ENCODE results near the gene GAD1.

Gene GAD1

GRCh38 chr2:170816504-170817092 lies at the start of gene GAD1:
GAD1 (plus strand) TSS chr2:170816887; CDS start chr2:170818592, 1,705 bp downstream.
- peak; percentile 70 to 79 for DNase-seq (ENCODE audit: low read depth in 1 of 2, low spot score in 1 of 2)
- TF ChIP-seq JUND (IDR thresholded peaks at IDR 0.05; ENCODE audit: low read depth): no peak
- in situ Hi-C loops (cut with HindIII; ENCODE audit: low pct_unique_long_range_greater_than_20kb, low sequenced_read_pairs): no loop called here

DNA sequence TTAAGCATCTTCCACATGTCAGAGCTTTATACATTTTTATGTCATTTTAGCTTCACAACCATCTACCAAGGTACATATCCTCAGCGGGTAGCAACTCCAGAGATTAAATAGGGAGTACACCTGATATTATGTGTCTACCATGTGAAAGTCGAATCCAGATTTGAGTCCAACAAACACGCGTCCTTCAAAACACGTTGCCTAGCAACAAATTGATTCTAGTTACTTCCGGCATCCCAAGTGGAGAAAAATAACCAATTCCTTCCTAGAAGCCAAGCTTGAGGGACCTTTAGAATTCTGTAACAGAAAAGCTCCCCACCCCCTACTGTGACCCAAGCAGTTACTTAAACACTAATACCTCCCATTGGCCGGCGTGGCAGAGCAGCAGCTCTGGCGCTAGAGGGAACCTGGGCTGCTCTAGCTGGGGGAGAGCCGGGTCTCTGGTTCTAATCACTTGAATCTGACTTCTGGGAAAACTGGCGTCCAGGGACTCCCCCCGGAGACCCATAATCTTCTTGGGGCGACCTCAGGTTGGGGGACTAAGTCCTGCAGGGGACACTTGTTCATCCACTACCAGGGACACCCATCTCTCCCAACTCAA lies 46.6 kb upstream of the GAD1 start, which contains the start of gene ERICH2:
Gene ERICH2, plus strand, starts transcription at position 371 of the 598 bp plus-strand sequence. CDS start 304 bp downstream, outside the sequence.
- TF ChIP-seq JUND (IDR thresholded peaks at IDR 0.05; ENCODE audit: low read depth): no peak
- DNase-seq (ENCODE audit: low read depth in 1 of 2, low spot score in 1 of 2): peak; percentile 46 to 71
- in situ Hi-C loops (cut with HindIII; ENCODE audit: low pct_unique_long_range_greater_than_20kb, low sequenced_read_pairs): no loop called here

DNA sequence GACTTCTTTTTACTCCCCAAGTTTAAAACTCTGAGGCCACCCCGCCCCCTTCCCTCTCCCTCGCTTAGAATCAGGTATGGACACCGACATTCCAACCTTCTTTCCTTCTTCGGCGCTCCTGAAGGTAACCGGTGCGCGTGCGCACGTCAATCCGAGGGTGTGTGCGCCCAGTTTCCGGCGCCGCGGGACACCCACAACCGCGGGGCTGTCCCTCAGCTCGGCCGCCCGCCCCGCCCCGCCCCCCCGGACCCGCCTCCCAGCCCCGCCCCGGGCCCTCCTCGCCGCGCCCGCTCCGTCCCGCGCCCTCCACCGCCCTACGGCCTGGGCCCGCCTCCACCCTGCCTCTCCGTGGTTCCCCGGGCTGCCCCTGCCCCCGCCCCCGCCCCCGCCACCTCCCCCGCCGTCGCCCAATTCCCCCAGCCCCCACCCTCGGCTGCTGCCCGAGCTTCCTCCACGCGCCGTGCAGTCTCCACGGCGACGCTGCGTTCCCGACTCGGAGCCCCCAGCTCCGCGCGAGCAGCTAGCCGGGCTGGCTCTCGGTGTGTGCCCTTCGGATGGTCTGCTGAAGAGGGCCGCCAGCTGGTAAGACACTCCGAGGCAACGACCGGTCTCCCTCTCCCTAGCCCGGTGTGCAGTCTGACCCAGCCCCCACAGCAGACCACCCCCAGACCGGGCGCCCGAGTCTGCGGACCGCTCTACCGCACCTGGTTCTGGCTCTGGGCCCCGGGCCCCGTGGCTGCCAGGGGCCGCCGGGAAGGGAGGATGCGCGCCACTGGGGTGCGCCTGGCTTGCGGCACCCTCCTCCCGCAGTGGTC lies 45.9 kb upstream of the GAD1 start:
- in situ Hi-C loops (cut with HindIII; ENCODE audit: low pct_unique_long_range_greater_than_20kb, low sequenced_read_pairs): no loop called here
- peak; percentile 74 to 90 for DNase-seq (ENCODE audit: low read depth in 1 of 2, low spot score in 1 of 2)

DNA sequence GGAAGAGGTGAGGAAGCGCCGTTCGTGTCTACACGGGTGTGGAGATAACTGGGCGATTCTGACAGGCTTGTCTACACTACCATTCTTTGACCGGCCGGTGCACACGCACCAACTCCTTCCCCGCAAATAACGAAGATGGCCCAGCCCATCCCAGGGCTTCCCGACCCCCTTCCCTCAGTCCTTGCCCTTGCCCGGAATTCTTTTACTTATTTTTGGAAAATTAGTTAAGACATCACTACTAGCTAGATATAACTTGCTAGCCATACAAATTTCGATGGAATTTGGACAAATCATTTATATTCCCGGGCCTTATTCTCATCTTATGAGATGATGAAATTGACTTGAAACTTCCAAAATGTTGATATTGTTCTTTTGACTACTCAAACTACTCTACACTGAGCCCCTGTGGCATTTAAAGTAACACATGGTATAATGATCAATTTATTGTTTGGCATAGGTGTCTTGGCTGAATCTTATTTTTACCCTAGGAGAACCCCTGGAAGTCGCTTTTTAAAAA lies 45.2 kb upstream of the GAD1 start:
- no peak for DNase-seq (ENCODE audit: low read depth in 1 of 2, low spot score in 1 of 2)
- no peak for TF ChIP-seq JUND (IDR thresholded peaks at IDR 0.05; ENCODE audit: low read depth)
- in situ Hi-C loops (cut with HindIII; ENCODE audit: low pct_unique_long_range_greater_than_20kb, low sequenced_read_pairs): no loop called here

More for the DNA sequence above, 45.9 kb upstream of the GAD1 start:
- TF ChIP-seq JUND (IDR thresholded peaks at IDR 0.05; ENCODE audit: low read depth): no peak

- no peak for DNase-seq (ENCODE audit: low read depth in 1 of 2, low spot score in 1 of 2)
- in situ Hi-C loops (cut with HindIII; ENCODE audit: low pct_unique_long_range_greater_than_20kb, low sequenced_read_pairs): no loop called here
- TF ChIP-seq JUND (IDR thresholded peaks at IDR 0.05; ENCODE audit: low read depth): no peak
Measured at GRCh38 chr2:170772295-170772694, 44.4 kb upstream of the GAD1 start.

DNA sequence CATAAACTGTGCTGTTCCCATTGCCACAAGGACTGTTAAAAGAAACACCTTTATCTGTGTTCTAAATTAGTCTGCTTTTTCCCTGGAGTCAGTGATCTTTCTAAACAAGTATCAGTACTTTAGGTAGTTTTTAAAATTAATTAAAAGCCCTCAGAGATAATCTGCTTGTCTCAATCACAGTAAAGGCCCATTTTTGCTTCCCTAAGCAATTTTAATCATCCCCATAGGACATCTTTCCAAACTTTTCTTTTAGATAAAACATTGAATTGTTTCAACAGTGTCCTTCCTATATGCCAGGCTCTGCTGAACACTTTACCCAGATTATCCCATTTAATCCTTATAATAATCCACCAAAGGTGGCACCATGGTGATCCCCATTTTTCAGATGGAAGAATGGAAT lies 42.6 kb upstream of the GAD1 start:
- no peak for TF ChIP-seq JUND (IDR thresholded peaks at IDR 0.05; ENCODE audit: low read depth)
- DNase-seq (ENCODE audit: low read depth in 1 of 2, low spot score in 1 of 2): no peak
- in situ Hi-C loops (cut with HindIII; ENCODE audit: low pct_unique_long_range_greater_than_20kb, low sequenced_read_pairs): no loop called here

GRCh38 chr2:170778900-170779299 lies 37.8 kb upstream of the GAD1 start:
- TF ChIP-seq JUND (IDR thresholded peaks at IDR 0.05; ENCODE audit: low read depth): no peak
- DNase-seq (ENCODE audit: low read depth in 1 of 2, low spot score in 1 of 2): no peak
- in situ Hi-C loops (cut with HindIII; ENCODE audit: low pct_unique_long_range_greater_than_20kb, low sequenced_read_pairs): no loop called here

GRCh38 chr2:170779304-170779703 lies 37.4 kb upstream of the GAD1 start:
- DNase-seq (ENCODE audit: low read depth in 1 of 2, low spot score in 1 of 2): no peak
- in situ Hi-C loops (cut with HindIII; ENCODE audit: low pct_unique_long_range_greater_than_20kb, low sequenced_read_pairs): no loop called here
- TF ChIP-seq JUND (IDR thresholded peaks at IDR 0.05; ENCODE audit: low read depth): no peak

DNA sequence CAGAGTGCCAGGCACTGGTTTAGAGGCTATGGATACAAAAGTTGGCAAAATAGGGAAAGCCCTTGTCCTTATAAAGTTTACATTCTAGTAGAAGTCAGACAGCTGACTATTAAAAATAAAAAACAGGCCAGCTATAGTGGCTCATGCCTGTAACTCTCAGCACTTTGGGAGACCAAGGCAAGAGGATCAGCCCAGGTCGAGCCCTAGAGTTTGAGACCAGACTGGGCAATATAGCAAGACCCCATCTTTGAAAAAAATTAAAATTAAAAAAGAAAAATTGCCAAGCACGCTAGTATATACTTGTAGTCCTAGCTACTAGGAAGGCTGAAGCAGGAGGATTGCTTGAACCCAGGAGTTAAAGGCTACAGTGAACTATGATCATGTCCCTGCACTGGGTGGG lies 34.0 kb upstream of the GAD1 start:
- in situ Hi-C loops (cut with HindIII; ENCODE audit: low pct_unique_long_range_greater_than_20kb, low sequenced_read_pairs): no loop called here
- DNase-seq (ENCODE audit: low read depth in 1 of 2, low spot score in 1 of 2): no peak
- TF ChIP-seq JUND (IDR thresholded peaks at IDR 0.05; ENCODE audit: low read depth): no peak

DNA sequence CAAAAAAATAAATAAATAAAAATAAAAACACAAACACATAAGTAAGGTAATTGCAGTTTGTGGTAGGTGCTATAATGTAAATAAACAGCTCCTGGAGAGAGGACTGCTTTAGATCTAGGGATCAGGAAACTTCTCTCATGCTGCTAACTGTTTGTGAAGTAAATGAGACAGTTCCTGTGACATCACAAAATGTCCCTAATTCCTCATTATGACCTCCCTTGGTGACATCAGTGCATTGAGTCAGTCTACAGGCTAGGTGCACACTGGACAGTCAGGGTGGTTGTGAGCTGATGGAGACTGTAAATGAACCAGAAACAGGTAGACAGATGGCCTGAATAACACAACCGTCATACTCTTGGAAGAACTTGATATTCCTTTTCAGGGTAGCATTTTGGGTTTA lies 33.1 kb upstream of the GAD1 start:
- TF ChIP-seq JUND (IDR thresholded peaks at IDR 0.05; ENCODE audit: low read depth): no peak
- in situ Hi-C loops (cut with HindIII; ENCODE audit: low pct_unique_long_range_greater_than_20kb, low sequenced_read_pairs): no loop called here
- no peak for DNase-seq (ENCODE audit: low read depth in 1 of 2, low spot score in 1 of 2)

GRCh38 chr2:170798996-170799395 lies 17.7 kb upstream of the GAD1 start:
- no peak for TF ChIP-seq JUND (IDR thresholded peaks at IDR 0.05; ENCODE audit: low read depth)
- in situ Hi-C loops (cut with HindIII; ENCODE audit: low pct_unique_long_range_greater_than_20kb, low sequenced_read_pairs): no loop called here
- no peak for DNase-seq (ENCODE audit: low read depth in 1 of 2, low spot score in 1 of 2)

- DNase-seq (ENCODE audit: low read depth in 1 of 2, low spot score in 1 of 2): no peak
- in situ Hi-C loops (cut with HindIII; ENCODE audit: low pct_unique_long_range_greater_than_20kb, low sequenced_read_pairs): no loop called here
- TF ChIP-seq JUND (IDR thresholded peaks at IDR 0.05; ENCODE audit: low read depth): no peak
Measured at GRCh38 chr2:170806548-170806947, 10.1 kb upstream of the GAD1 start.
